ENCODE data around the gene MEGF9. TPM values are rescaled to one million over a fixed set of nuclear protein-coding genes. Genes with fewer than 3 reads are reported as not detected.
A peak's percentile ranks its signal among the peaks of the same experiment; 100 is the strongest.

The MEGF9 gene
- total RNA-seq, 4 donors from 2014 or later = 62.1 to 113 (median 91.8) TPM

- no peak for DNase-seq (ENCODE audit: low spot score in 2 of 2)
- no peaks in the 10 kb centered on the region for H3K27me3 ChIP-seq
- WGBS, 2 donors = 78 to 85% methylated on average over 1 of the region's 1 CpG
- H3K27ac ChIP-seq = peak overlapping the region in 1 of 4 donors; percentile 38
- peaks cover 0 to 9% (median 0%) of the 10 kb centered on the region in 3 donors for H3K36me3 ChIP-seq
- H3K4me3 ChIP-seq = no peak overlapping the region
- TF ChIP-seq, protein P1, sequence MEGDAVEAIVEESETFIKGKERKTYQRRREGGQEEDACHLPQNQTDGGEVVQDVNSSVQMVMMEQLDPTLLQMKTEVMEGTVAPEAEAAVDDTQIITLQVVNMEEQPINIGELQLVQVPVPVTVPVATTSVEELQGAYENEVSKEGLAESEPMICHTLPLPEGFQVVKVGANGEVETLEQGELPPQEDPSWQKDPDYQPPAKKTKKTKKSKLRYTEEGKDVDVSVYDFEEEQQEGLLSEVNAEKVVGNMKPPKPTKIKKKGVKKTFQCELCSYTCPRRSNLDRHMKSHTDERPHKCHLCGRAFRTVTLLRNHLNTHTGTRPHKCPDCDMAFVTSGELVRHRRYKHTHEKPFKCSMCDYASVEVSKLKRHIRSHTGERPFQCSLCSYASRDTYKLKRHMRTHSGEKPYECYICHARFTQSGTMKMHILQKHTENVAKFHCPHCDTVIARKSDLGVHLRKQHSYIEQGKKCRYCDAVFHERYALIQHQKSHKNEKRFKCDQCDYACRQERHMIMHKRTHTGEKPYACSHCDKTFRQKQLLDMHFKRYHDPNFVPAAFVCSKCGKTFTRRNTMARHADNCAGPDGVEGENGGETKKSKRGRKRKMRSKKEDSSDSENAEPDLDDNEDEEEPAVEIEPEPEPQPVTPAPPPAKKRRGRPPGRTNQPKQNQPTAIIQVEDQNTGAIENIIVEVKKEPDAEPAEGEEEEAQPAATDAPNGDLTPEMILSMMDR (IDR thresholded peaks at IDR 0.05) = no peak
- no peak for TF ChIP-seq EP300 (IDR thresholded peaks at IDR 0.05)
- TF ChIP-seq POLR2A (IDR thresholded peaks at IDR 0.05) = no peak
- no peaks in the 10 kb centered on the region for H3K9me3 ChIP-seq
- peaks cover 0 to 24% (median 2%) of the 10 kb centered on the region in 4 donors for H3K4me1 ChIP-seq
Measured at GRCh38 chr9:120653762-120654161, 60.5 kb downstream of the MEGF9 start.

- H3K4me3 ChIP-seq = no peak overlapping the region
- 56 to 60% methylated on average over 2 of the region's 2 CpGs for WGBS, 2 donors
- peaks cover 0 to 3% (median 0%) of the 10 kb centered on the region in 3 donors for H3K36me3 ChIP-seq
- H3K4me1 ChIP-seq = peaks cover 0 to 25% (median 2%) of the 10 kb centered on the region in 4 donors
- H3K27ac ChIP-seq = peak overlapping the region in 1 of 4 donors; percentile 38
- TF ChIP-seq, protein P1 (IDR thresholded peaks at IDR 0.05) = no peak
- TF ChIP-seq POLR2A (IDR thresholded peaks at IDR 0.05) (no peak), EP300 (IDR thresholded peaks at IDR 0.05) (no peak)
- DNase-seq (ENCODE audit: low spot score in 2 of 2) = no peak
- H3K9me3 ChIP-seq = no peaks in the 10 kb centered on the region
- H3K27me3 ChIP-seq = no peaks in the 10 kb centered on the region
Measured at GRCh38 chr9:120652934-120653333, 61.3 kb downstream of the MEGF9 start.

GRCh38 chr9:120650352-120650751, 63.9 kb downstream of the MEGF9 start:
- H3K36me3 ChIP-seq = no peaks in the 10 kb centered on the region
- no peaks in the 10 kb centered on the region for H3K9me3 ChIP-seq
- TF ChIP-seq, protein P1 (IDR thresholded peaks at IDR 0.05) = no peak
- TF ChIP-seq POLR2A (IDR thresholded peaks at IDR 0.05) = no peak
- peak in 1 of 2 donors; percentile 35 for TF ChIP-seq EP300 (IDR thresholded peaks at IDR 0.05)
- no peaks in the 10 kb centered on the region for H3K27me3 ChIP-seq
- peak overlapping the region in 3 of 4 donors; percentile 41 to 52 (median 43) for H3K27ac ChIP-seq
- no peak overlapping the region for H3K4me3 ChIP-seq
- no peak for DNase-seq (ENCODE audit: low spot score in 2 of 2)
- WGBS, 2 donors = 51 to 55% methylated on average over 1 of the region's 1 CpG
- peaks cover 0 to 32% (median 2%) of the 10 kb centered on the region in 4 donors for H3K4me1 ChIP-seq

GRCh38 chr9:120648581-120649197, 65.6 kb downstream of the MEGF9 start:
- H3K27ac ChIP-seq = peak overlapping the region in 1 of 4 donors; percentile 8
- 84 to 85% methylated on average over 3 of the region's 3 CpGs for WGBS, 2 donors

DNA sequence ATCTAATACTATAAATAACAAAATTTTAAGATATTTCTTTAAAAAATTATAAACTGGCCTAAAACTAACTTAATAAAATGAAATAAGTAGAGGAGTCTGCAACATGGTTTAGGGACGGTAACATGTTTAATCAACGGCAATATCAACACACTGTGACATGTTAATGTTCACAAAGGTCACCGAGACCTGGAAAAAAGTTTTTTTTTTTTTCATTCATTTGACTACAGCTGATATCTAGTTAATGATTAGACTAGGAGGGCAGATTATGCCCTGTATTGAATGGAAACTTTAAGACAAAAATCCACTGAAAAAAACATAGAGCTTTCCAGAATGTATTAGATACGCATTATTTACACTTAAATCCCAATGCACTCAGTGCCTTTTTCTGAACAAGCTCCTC, 67.3 kb downstream of the MEGF9 start:
- 92 to 93% methylated on average over 4 of the region's 4 CpGs for WGBS, 2 donors
- TF ChIP-seq EP300 (IDR thresholded peaks at IDR 0.05) (no peak), POLR2A (IDR thresholded peaks at IDR 0.05) (no peak)
- TF ChIP-seq, protein P1 (IDR thresholded peaks at IDR 0.05) = no peak
- H3K4me3 ChIP-seq = no peak overlapping the region

More at GRCh38 chr9:120648581-120649197, 65.6 kb downstream of the MEGF9 start:
- Histone ChIP-seq H3K4me3 (no peak overlapping the region), H3K27me3 (no peaks in the 10 kb centered on the region), H3K36me3 (no peaks in the 10 kb centered on the region), H3K4me1 (peaks cover 0 to 42% (median 2%) of the 10 kb centered on the region in 4 donors), H3K9me3 (no peaks in the 10 kb centered on the region)
- no peak for TF ChIP-seq EP300 (IDR thresholded peaks at IDR 0.05)
- TF ChIP-seq POLR2A (IDR thresholded peaks at IDR 0.05) = no peak
- TF ChIP-seq, protein P1 (IDR thresholded peaks at IDR 0.05) = no peak
- no peak for DNase-seq (ENCODE audit: low spot score in 2 of 2)

More for the DNA sequence above, 67.3 kb downstream of the MEGF9 start:
- H3K4me1 ChIP-seq = peaks cover 0 to 57% (median 2%) of the 10 kb centered on the region in 4 donors
- H3K27ac ChIP-seq = no peak overlapping the region
- H3K27me3 ChIP-seq = no peaks in the 10 kb centered on the region
- no peak for DNase-seq (ENCODE audit: low spot score in 2 of 2)
- no peaks in the 10 kb centered on the region for H3K9me3 ChIP-seq
- no peaks in the 10 kb centered on the region for H3K36me3 ChIP-seq

All from tibial nerve (tissue), 4 donors.